ENCODE measurements around the gene SLC15A4.

The SLC15A4 gene

DNA sequence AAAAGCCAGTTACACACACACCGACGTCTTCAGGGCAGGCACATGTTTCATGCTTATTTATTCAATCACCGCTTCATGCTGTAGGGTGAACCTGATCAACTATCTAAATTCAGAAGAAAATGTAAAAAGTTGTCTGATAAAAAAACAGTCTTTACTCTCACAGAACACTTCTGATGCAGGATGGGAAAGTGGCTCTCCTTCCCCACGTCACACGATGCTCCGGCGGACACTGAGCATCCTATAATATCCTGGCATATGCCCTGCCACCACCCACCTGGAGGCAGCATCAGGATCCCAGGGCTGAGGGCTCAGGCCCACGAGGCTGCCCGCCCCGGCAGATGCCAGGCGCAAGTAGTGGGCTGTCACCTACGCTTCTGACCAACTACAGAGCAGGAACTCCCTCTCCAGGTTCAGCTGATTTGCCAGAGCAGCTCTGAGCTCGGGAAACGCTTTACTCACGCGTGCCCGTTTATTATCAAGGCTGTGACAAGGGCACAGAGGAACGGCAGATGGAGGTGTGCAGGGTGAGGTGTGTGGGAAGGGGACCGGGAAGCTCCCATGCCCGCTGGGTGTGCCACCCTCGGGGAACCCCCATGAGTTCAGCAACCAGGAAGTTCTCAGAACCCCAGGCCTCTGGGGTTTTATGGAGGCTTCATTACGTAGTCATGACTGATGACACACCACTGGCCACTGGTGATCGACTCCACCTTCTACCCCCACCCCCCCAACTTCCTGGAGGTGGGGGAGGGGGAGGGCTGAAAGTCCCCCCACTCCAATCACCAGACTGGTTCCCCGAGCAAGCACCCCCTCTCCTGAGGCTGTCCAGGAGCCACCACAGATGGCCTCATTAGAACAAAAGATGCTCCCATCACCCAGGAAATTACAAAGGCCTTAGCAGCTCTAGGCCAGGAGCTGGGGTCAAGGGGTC, 32.1 kb downstream of the SLC15A4 start:
- DNase-seq = no peak

DNA sequence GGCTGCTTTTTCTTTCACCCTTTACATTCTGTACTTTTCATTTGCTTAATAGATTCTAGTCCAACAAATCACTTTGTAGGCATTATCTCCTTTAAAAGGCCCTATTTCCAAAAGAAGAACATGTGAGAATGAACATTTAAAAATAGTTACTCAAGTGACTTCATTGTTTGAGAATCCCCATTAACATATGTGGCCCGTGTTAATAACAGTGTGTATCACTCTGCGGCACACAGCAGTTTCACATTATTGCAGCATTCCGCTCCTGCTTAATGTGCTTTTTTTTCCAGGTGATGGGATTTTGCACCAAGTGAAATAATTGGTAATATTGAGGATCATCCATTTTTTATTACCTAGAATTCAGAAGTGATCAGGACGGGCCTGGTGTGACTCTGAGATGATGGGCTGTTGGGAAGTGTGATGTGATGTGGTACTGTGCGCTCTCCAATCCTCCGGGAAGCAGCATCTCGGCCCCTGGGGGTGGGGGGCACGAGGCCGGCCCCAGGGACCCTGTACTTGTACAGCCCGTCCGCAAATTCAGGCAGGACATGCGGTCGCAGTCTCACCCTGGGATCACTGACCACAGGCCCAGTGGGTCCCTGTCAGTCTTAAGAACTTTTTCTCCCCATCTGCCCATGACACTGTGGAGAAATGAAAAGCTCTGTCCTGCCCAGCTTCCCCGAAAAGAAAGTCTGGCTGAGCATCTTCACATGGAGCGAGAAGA, 32.9 kb downstream of the SLC15A4 start:
- no peak for DNase-seq

DNA sequence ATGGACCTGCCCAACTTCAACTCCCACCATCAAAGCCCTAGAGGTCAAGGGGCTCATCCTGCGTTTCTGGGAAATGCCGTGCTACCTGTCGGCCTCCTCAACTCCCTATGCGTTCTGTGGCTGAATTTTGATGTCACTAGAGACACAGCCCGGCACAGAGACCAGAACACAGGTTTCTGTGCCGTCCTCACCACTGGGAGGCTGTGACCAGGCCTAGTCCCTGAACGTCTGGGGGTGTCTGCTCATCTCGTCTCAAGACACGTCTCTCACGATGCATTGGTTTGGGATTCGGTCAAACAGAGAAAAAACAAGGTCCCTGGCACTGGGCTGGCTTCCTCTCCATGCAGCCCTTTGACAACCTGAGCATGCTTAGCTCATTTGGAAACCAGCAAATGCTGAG, 33.5 kb downstream of the SLC15A4 start:
- DNase-seq = no peak

DNA sequence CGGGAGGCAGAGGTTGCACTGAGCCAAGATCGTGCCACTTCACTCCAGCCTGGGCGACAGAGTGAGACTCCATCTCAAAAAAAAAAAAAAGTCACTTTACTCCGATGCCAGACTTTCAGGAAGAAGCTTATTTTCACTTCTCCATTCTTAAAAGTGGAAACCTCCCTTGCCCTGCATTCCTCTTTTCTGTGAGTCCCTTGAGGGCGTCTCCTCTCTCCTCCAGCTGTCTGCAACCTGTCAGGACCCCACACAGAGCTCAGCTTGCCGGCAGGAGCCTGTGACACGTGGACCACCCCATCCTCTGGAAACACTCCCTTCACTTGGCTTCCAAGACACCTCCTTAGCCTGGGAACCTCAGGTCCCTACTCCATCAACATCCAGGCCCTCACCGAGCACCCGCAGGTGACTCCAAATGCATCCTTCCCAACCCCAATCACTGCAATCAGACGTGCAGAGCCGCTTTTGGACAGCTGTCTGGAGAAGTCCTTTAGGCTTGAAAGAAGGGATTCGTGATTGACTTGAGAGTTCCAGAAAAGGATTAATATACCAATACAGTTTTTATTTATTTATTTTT, 34.3 kb downstream of the SLC15A4 start:
- no peak for DNase-seq

DNA sequence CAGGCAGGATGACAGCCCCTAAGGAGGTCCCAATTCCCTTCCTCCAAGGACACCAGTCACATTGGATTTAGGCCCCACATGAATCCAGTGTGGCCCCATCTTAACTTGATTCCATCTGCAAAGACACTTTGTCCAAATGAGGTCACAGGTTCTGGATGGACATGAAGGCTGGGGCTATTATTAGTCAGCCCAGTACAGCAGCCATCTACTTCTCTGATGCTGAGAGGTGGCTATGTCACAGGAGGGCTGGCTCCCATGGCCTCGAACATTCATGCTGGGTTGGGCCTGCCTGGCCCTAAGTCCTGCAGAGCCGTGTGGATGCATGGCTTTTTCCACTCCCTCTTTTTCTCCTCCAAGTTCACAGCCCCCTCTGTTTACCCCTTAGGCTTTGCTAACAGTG, 35.9 kb downstream of the SLC15A4 start:
- no peak for DNase-seq

DNA sequence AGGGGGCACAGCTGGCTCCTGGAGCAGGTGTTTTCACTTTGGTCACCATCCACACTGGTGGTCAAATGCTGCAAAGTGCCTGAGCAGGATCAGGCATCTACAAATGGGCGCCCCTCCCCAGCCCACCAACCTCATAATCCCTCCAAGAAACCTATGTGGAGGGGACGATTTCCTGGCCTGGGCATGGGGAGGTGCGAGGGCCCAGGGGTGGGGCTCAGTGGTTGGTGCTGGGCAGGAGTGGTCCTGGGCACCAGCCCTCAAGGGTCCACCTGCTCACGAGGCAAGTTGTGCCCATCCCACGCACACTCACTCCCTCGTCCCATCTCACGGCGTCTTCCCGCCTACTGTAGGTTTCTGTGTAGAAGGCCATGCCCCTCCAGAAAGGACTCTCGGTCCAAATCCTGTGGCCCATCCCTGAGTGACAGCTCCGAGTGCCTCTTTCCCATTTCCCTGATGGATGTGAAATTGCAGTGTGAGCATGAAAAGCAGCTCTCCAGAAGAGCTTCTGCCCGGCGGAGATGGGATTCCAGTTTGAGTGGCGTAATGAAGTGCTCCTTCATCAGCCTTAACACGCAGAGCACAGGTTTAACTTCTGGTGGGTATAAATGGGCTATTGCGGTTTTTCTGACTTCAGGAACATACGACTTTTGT, 36.9 kb downstream of the SLC15A4 start:
- no peak for DNase-seq

DNA sequence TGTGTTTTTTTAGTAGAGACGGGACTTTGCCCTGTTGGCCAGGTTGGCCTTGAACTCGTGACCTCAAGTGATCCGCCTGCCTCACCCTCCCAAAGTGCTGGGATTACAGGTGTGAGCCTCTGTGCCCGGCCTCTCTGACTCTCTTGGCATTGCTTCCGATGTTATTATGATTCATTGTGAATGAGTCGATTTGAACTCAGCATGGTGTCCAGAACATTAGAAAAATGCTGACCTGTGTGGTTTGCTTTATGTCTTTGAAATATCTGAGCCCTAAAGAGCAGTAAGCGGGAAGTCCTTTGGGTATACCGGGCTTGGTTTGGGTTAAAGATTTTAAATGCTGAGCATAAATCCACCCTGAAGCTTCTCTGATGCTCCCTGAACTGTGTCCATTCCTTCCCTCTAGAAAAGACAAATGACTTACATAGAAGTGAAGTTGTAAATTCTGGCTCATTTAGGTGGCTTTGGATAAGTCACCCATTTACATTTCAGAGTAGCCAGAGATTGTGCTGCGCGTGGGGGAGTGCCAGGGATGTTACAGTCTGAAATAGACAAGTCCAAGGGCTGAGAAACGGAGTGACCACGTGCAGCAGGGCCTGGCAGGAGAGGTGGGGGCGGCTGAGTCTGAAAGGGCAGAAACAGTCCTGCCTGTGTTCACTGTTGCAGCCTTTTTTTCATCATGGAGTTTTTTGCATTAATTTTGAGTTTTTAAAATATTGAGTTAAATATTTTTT, 39.6 kb downstream of the SLC15A4 start:
- no peak for DNase-seq

DNA sequence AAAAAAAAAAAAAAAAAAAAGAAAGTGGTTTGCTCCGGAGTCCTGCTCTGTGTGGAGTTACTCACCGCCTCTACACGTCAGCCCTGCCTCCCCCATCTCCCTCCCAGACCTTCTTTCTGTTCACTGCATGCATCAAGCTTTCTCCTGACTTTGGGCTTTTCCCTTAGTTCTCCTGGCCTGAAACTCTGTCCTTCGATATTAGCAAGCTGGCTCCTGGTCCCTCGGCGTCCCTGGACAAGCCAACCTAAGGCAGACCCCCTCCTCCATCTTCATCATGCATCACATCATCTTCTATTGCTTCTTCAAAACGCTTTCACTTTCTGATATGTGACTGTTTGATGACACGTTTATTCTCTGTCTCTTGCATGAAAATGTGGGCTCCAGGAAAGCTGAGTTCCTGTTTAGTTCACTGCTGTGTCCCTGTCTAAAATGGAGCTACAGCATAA, 40.6 kb downstream of the SLC15A4 start:
- no peak for DNase-seq

DNA sequence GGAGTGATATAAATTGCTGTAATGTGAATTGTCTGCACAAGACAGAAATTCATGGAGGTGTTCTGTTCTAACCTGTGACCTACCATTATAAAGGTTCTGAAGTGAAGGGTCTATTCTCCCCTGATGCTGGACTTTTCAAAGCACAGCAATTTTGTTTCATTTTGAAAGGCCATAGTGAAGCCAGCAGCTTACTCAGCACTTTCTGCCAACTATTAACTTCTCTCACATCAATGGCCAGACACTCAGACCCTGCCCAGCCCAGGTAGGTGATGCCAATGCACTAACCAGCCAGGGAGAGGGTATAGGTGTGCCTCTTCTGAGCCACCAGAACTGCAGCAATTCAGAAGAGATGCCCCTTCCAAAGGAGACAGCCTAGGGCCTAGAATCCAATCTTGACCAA, 43.9 kb downstream of the SLC15A4 start:
- no peak for DNase-seq

DNA sequence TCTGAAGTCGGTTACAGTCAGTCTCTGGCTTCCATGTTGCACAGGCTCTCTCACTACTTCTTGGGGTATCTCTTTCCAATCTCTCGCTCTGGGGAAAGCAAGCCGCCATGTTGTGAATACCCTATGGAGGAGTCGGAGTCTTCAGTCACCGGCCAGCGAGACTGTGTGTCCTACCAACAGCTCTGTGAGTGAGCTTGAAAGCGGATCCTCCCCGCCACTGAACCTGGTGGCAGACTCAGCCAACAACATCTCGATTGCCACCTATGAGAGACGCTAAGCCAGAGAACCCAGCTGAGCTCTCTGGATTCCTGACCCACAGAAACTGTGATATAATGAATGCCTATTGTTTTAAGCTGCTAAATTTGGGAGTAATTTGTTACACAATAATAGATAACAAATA, 51.5 kb downstream of the SLC15A4 start:
- no peak for DNase-seq

DNA sequence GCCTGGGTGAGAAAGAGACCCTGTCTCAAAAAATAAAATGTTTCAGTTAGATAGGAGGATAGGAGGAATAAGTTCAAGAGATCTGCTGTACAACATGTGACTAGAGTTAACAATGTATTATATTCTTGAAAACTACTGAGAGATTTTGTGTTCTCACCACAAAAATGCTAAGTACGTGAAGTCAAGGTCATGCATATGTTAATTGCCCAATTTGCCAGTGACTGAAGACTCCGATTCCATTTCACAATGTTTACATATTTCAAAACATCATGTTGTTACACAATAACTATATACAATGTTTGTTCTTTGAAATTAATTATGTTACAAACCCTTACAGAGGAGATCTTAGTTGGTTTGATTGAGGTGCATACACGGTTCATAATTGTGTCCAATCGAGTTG, 52.1 kb downstream of the SLC15A4 start:
- no peak for DNase-seq

DNA sequence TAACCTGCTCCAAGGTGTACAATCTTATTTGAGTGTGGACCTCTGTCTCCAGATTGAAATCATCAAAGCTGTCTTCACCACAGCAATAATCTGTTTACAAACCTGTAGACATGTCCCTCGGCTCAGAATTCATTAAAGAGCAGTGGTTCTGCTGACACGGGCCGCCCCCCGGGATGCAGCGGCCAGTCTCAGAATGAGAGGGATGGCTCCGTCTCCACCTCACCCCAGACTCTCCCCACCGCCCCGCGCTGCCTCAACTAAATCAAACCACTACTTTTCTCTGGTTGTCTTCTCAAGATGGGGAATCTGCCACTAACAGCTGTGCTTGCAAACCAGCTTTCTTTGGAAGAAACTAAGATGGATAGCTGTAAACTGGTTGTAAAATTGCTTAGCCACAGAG, 56.2 kb downstream of the SLC15A4 start:
- DNase-seq = no peak

DNA sequence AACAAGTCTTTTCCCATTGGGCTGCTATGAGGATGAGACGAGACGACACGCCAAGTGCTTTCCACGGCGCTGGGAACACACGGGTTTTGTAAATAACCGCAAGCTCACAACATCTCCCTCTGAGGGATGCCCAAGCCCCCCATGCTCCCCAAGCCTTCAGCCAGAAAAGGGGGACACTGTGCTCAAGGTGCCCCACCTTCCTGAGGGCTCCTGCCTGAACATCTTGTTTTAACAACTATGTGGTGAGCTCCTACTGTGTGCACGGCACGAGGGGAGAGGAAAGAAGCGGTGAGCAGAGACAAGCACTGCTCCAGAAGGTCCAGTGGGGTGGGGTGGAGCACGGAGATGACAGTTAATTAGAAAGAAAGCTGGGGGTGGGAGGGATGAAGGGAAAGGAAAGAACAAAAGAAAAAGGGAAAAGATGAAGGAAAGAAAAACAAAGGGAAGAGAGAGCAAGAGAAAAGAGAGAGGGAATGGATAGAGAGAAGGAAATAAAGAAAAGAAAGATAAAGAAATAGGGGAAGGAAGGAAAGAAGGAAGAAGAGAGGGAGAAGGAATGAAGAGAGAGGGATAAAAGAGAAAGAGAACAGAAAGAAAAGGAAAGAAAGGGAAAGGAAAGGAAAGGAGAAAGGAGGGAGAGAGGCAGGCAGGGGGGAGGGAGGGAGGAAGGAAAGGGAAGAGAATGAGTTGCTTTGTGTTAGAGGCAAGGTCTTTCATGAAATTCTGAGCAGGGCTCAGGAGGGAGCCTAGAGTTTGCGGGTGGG, 56.8 kb downstream of the SLC15A4 start:
- DNase-seq = no peak

DNA sequence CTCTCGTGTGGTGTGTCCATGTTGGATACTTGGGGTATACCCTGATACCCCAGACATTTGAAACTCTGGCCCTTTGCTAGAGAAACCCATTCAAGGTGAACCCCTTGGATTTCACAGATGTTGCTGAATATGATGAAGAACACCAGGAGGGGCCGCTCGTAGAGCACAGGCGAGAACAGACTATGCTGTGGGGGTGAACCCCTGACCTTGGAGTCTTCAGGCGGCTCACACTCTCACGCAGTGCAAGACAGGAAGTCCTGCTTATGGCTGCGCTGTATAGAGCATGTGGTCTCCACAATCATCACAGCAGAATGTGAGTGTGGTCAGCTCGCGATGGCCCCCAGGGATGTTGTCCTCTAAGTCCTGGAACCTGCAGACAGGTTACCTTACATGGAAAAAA, 60.4 kb downstream of the SLC15A4 start:
- no peak for DNase-seq

DNA sequence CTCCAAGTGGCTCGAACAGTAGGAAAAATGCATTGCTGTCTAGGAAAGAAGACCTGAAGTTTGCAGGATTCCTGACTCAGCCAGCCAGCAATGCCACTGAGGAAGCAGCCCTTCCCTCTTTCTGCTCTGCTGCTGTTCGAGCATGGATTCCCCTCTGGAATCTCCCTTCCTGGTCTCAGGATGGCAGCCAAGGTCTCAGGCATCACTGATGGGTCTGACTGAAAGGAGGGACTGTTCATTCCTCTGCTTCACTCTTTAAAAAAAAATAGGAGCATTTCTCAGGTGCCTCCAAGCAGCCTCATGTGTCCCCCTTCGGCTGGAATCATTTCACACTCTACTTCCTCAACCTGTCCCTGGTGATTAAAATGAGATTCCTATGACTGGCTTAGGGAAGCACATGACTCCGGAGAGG, 62.4 kb downstream of the SLC15A4 start:
- DNase-seq = no peak

DNA sequence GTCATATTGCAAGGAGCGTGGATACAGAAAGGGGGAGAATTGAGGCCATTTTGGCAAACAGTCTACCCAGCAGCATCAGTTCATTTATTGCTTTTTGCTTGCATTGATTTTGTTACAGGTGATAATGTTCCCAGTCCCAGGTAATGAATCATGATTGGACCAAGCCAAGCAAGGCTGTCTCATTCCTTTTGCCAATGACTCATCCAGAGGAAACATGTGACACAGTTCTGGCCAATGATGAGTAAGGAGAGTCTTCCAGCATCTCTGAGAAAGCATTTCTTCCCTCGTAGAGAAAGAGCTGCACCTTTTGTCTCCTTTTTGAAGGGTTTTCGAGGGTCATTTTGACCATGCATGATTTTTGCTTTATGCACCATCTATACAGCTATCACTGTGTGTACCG, 68.2 kb downstream of the SLC15A4 start:
- DNase-seq = no peak

DNA sequence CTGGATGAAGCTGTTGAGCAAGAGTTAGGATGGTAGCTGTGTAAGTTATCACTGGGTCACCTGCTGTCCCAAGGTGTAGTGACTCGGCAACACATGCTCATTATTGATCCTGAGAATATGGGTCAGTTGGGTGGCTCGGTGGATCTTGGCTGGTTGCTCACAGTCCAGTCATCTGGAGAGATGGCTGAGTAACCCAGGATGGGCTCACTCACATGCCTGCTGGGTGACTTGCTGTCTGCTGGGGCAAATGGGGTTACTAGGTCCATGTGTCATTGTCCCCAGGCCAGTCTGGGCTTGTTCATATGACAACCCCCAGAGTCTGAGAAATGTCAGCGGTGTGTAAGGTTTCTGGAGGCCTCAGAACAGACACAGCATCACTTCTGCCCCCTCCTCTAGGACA, 69.5 kb downstream of the SLC15A4 start:
- no peak for DNase-seq

DNA sequence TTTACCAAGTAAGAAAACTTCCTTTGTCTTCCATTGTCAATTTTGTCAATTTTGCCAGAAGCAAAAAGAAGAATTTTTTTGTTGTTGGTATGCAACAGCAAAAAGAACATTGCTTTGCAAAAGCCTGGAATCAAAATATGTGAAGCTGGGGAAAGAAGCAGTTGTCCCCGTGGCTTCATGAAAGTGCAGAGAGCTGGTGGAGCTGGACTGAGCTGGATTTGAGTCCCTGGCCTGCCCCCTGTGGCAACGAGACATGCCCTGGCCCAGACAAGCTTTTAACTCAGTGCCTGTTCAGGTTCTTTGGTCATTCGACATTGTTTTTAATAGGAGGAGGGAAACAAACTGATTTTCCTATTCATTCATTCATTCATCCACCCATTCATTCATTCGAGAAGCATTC, 70.3 kb downstream of the SLC15A4 start:
- no peak for DNase-seq

DNA sequence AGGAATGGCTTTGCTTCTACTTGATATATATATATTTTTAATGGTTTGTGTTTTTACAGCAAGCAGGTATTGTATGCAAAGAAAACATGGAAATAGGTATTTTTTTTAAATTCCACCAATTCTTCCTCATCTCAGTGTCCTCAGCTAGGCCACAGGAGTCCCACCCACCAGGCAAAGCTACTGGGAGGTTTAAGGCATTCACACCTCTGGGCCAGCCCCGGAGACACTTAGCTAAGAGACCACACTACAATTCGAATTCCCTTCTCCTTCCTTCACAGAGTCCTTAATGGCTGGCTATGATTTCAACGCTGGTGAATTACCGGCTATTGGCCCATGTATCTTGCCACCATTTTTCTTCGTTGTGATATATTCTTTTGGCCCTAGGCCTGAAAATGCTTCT, 71.4 kb downstream of the SLC15A4 start:
- no peak for DNase-seq

DNA sequence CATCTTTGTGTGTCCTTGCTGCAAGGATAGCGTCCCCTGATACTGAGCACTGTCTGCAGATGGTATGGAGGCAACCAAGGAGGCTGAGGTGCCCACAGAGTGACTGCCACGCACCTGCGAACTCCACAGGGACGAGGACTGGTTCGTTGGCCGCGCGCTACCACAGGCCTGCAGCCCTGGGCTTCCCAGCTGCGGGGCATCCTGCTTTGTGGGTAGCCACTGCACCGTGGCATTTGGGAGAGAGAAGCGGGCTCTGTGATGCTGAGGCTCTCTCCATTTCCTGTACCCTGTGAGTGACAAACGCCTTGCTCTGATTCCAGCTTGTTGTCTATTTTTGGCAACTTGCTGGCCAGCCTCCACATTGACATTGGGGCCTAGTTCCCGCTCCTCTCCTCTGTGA, 76.3 kb downstream of the SLC15A4 start:
- no peak for DNase-seq

DNA sequence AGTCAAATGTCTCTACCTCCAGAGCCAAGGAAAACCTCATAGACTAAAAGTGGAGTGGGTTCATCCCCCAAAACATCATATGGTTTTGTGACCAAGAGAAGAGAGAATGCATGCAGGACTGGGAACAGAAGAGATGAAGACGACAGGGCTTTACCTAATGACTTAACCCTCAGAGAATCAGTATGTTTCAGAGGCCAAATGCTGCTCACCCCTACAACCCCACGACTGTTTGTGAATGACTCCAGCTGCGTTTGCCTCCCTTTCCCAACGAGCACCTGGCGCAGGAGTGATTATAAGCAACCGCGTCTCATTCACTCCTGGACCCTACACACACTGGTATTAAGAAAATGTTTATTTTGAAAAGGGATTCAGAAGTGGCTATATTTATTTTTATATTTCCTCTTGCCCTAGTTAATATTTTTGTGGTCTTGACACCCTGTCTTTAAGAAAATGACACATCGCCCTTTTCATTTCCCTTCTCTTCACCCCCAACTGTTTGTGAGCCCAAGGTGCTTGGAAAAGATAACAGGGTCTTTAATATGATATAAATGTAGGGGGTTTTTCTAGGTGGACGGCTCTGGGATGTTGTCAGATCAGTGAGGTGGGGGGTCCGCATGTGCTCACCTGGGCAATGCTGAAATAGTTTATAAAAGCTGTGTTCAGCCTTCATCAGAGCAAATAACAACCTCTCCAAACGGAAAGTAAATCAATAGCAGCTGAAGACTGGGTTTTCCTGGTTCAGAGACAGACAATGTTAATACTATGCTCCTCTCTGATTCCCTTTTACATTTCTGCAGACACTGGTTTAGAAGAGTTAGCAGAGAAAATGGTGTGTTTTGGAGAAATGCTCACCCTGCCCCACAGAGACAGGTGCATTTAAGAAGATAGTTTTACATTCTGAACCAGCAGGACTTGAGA, 77.7 kb downstream of the SLC15A4 start:
- DNase-seq = no peak

All from NCI-H1092 (cell line).